CD4-positive, CD25-positive, alpha-beta regulatory T cell (primary cell): ENCODE results near the gene CHAT. TPM values are rescaled to one million over a fixed set of nuclear protein-coding genes. Genes with fewer than 3 reads are reported as not detected.

Experiments used
- ATAC-seq, 2 donors: fragments of 150-1000 bp; cut with Tn5 transposase; one replicate each; pipeline ENCODE4 v1.10.0; 2021; ENCODE audit warnings: low read depth in 2 of 2, moderate number of reproducible peaks in 2 of 2, moderate library complexity in 1 of 2
- DNase-seq, 3 donors: peaks; one replicate each; pipeline versions ENCODE4 v3.0.0 to v3.0.0-alpha.2; 2012 to 2022; ENCODE audit warnings: mixed read lengths in 1 of 3
- H3K27ac ChIP-seq: one replicate; pipeline ENCODE4 v1.7.0; 2013; ENCODE audit warnings: mild to moderate bottlenecking, low read length; ENCODE audit not compliant: insufficient read depth, poor library complexity, severe bottlenecking
- H3K27me3 ChIP-seq: one replicate; pipeline ENCODE4 v1.7.0; 2013; ENCODE audit warnings: low read length; ENCODE audit not compliant: control insufficient read depth, insufficient read depth
- H3K36me3 ChIP-seq: one replicate; pipeline ENCODE4 v1.7.0; 2013; ENCODE audit warnings: mild to moderate bottlenecking, low read length, moderate library complexity; ENCODE audit not compliant: control insufficient read depth, insufficient read depth
- H3K4me1 ChIP-seq: 2 replicates; pipeline ENCODE4 v1.7.0; 2013; ENCODE audit warnings: mild to moderate bottlenecking, low read length; ENCODE audit not compliant: insufficient read depth, control insufficient read depth, poor library complexity, severe bottlenecking
- H3K4me3 ChIP-seq: one replicate; pipeline ENCODE4 v1.7.0; 2013; ENCODE audit warnings: low read depth, mild to moderate bottlenecking, low read length, moderate library complexity
- H3K9me3 ChIP-seq, 2 experiments: 1 replicate in 1 of 2; 2 replicates in 1 of 2; pipeline ENCODE4 v1.7.0; 2013; ENCODE audit warnings: low read length in 2 of 2, mild to moderate bottlenecking in 1 of 2, moderate library complexity in 1 of 2; ENCODE audit not compliant: control insufficient read depth in 2 of 2
- H3K27ac Mint-ChIP-seq, 3 donors: one replicate each; pipeline ENCODE4 v1.8.0; 2020 to 2022; ENCODE audit warnings: mild to moderate bottlenecking in 3 of 3, mixed read lengths in 3 of 3, moderate library complexity in 2 of 3
- H3K27me3 Mint-ChIP-seq: one replicate; pipeline ENCODE4 v1.8.0; 2022; ENCODE audit warnings: mild to moderate bottlenecking, mixed read lengths
- H3K36me3 Mint-ChIP-seq: one replicate; pipeline ENCODE4 v1.8.0; 2020; ENCODE audit warnings: mixed read lengths
- H3K4me1 Mint-ChIP-seq, 4 donors: one replicate each; pipeline ENCODE4 v1.8.0; 2020 to 2022; ENCODE audit warnings: mixed read lengths in 4 of 4, mild to moderate bottlenecking in 1 of 4
- H3K4me3 Mint-ChIP-seq, 4 donors: one replicate each; pipeline ENCODE4 v1.8.0; 2020 to 2022; ENCODE audit warnings: mild to moderate bottlenecking in 4 of 4, mixed read lengths in 4 of 4, moderate library complexity in 3 of 4
- H3K9me3 Mint-ChIP-seq, 7 donors: one replicate each; pipeline ENCODE4 v1.8.0; 2020 to 2022; ENCODE audit warnings: mixed read lengths in 7 of 7, mild to moderate bottlenecking in 3 of 7, moderate library complexity in 2 of 7
- polyA plus RNA-seq, 4 donors: library from polyadenylated mRNA; unstranded; fragments of 300-500 nt; fragmentation: Illumina TruSeq; gene quantifications; one replicate each; pipeline ENCODE4 v1.2.3, GENCODE V29; 2021
- total RNA-seq: library from RNA; stranded (reverse); gene quantifications from one replicate; pipeline ENCODE4 v1.2.3, GENCODE V29; 2022

Gene CHAT
- total and polyA plus RNA-seq, 5 donors from 2014 or later = not detected

DNA sequence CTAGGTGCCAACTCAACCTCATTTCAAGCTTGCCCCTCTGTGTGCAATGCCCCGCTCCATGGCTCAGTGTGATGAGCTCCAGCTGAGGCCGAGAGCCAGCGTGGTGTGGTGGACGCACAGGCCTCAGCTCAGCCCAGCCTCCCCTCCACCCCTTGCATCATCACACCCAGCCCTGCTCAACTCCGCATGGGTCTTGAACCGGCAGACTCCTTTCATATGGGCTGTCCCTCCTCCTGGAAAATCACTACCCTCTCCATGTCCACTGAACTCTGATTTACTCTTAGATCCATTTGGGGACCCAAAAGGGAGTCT is 20.3 kb upstream of the CHAT start:
- Mint-ChIP-seq H3K9me3 (peaks cover 0 to 5% (median 2%) of the 10 kb centered on the region in 7 donors), H3K4me3 (no peak overlapping the region), H3K27me3 (peaks cover 17% of the 10 kb centered on the region), H3K36me3 (no peaks in the 10 kb centered on the region), H3K27ac (no peak overlapping the region), H3K4me1 (peaks cover 0 to 6% (median 2%) of the 10 kb centered on the region in 4 donors)
- no peaks in the 10 kb centered on the region for H3K36me3 ChIP-seq
- H3K27ac ChIP-seq = no peak overlapping the region
- no peaks in the 10 kb centered on the region for H3K27me3 ChIP-seq
- no peak overlapping the region for H3K4me3 ChIP-seq
- DNase-seq = no peak
- peaks cover 0 to 5% of the 10 kb centered on the region in 2 experiments for H3K9me3 ChIP-seq
- H3K4me1 ChIP-seq = no peaks in the 10 kb centered on the region
- ATAC-seq = no peak

DNA sequence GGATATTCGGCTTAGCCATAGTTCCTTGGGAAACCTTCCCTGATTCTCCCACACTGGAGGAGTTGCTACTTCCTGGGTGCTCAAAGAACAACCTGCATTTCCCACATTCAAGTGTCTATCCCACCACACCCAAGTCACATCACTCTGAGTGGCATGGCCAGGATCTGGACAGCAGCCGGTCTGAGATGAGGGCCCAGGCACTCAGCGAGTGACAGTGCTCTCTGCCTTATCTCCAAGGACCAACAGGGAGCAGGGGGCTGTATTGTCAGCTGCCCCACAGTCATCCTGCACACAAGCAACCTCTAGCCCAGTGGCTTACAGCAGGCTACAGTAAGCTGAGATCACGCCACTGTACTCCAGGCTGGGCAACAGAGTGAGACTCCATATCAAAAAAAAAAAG is 19.8 kb upstream of the CHAT start:
- Histone ChIP-seq H3K4me3 (no peak overlapping the region), H3K36me3 (no peaks in the 10 kb centered on the region), H3K27me3 (no peaks in the 10 kb centered on the region), H3K9me3 (peaks cover 0 to 5% of the 10 kb centered on the region in 2 experiments), H3K4me1 (no peaks in the 10 kb centered on the region), H3K27ac (no peak overlapping the region)
- DNase-seq (no peak), ATAC-seq (no peak)
- Mint-ChIP-seq H3K36me3 (no peaks in the 10 kb centered on the region), H3K9me3 (peaks cover 0 to 4% (median 2%) of the 10 kb centered on the region in 7 donors), H3K4me1 (peaks cover 0 to 6% (median 2%) of the 10 kb centered on the region in 4 donors), H3K27me3 (peaks cover 16% of the 10 kb centered on the region), H3K4me3 (no peak overlapping the region), H3K27ac (no peak overlapping the region)

DNA sequence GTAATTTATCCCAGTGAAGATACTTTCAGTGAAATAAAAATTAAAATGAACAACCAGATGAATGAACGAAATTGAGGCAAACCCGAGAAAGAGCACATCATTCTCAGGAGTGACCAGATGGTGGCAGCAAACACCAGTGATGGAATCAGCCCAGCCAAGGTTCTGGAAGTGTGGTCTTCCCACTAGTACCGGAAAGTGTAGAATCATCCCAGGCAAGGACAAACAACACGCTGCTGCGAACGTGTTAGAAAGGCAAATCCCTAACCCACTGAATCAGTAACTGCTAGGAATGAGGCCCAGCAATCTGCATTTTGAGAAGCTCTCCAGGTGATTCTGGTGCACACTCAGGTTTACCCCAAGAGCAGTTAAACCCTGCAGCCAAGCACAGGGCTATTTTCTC is 19.2 kb upstream of the CHAT start:
- Histone ChIP-seq H3K4me1 (no peaks in the 10 kb centered on the region), H3K27ac (no peak overlapping the region), H3K9me3 (peaks cover 0 to 1% of the 10 kb centered on the region in 2 experiments), H3K27me3 (no peaks in the 10 kb centered on the region), H3K36me3 (no peaks in the 10 kb centered on the region), H3K4me3 (no peak overlapping the region)
- DNase-seq = no peak
- H3K36me3 Mint-ChIP-seq = no peaks in the 10 kb centered on the region
- no peak overlapping the region for H3K4me3 Mint-ChIP-seq
- no peak for ATAC-seq
- peaks cover 0 to 6% (median 2%) of the 10 kb centered on the region in 4 donors for H3K4me1 Mint-ChIP-seq
- H3K27ac Mint-ChIP-seq = peak overlapping the region in 1 of 3 donors; percentile 45
- peaks cover 16% of the 10 kb centered on the region for H3K27me3 Mint-ChIP-seq
- H3K9me3 Mint-ChIP-seq = peaks cover 0 to 2% (median 0%) of the 10 kb centered on the region in 7 donors

DNA sequence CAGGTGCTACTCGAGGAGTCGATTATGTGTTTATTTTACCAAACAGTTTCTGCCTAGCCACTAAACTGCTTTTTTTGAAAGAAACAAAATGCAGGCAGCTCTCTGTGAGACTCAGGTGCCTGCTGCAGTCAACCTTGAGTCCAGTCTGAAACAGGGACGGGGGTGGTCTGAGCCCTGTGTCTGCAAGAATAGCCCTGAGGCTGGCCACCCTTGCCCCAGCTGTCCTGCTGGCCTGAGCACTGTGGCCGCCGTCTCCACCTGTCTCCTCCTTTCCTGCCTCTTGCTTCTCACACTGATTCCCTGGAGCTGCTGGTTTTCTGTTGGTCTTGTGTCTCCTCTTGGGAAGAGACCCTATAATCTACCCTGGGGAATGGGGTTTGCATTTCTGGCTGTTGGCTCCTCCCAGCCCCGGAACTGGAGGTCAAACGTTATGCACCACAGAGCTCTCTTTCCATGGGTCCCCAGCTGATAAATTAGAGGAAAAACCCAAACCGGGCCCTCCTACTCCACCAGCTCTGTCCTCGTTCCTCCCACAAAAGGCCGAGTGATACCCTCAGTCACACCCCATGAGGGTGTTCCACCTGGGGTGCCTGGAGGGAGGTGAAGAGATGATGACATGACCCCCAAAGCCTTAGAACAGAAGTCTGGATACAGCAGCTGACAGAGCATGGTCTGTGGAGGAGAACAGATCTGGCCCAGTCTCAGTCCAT is 18.7 kb upstream of the CHAT start:
- Histone ChIP-seq H3K27ac (no peak overlapping the region), H3K9me3 (no peaks in the 10 kb centered on the region), H3K4me1 (no peaks in the 10 kb centered on the region), H3K4me3 (no peak overlapping the region), H3K27me3 (no peaks in the 10 kb centered on the region), H3K36me3 (no peaks in the 10 kb centered on the region)
- Mint-ChIP-seq H3K4me1 (peaks cover 0 to 6% (median 2%) of the 10 kb centered on the region in 4 donors), H3K27ac (no peak overlapping the region), H3K4me3 (no peak overlapping the region), H3K9me3 (peaks cover 0 to 2% (median 0%) of the 10 kb centered on the region in 7 donors), H3K36me3 (no peaks in the 10 kb centered on the region), H3K27me3 (peaks cover 14% of the 10 kb centered on the region)
- no peak for ATAC-seq
- DNase-seq = no peak

DNA sequence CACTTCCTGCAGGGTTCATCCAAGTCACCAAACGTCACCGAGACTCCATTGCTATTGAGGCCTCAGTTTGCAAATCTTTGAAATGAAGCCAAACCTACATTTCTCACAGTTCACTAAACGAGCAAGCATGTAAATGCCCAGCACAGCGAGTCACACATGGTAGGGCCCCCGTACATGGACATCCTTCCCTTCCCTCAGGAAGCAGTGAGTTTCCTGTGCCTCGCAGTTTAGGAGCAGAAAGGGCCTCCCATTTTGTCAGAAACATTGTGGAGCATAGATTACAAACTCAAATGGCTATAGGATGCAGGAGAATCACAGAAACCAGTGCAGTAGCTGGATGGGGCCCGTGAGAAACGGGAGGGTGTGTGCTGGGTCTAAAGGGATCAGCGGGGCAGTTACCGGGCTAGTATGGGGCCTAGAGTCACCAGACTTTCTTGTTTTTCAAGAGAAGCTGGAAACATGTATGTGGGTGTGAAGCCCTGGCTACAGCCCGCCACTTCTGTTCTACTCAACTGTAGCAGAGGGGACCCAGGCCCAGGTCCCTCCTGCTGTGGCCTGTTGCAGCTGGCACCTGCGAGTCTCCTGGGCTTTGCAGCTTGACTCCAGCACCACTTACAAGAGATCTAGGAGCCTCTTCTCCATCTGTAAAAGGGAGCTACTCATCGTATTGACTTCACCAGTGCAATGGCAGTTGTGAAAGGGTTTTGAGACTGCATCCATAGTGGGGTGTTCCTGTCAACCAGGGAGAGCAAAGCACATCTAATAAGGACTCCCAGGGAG is 17.9 kb upstream of the CHAT start:
- DNase-seq (no peak), ATAC-seq (no peak)
- Mint-ChIP-seq H3K27me3 (peaks cover 16% of the 10 kb centered on the region), H3K27ac (no peak overlapping the region), H3K4me3 (no peak overlapping the region), H3K4me1 (peaks cover 0 to 6% (median 2%) of the 10 kb centered on the region in 4 donors), H3K36me3 (no peaks in the 10 kb centered on the region), H3K9me3 (peaks cover 0 to 2% (median 0%) of the 10 kb centered on the region in 7 donors)
- H3K27me3 ChIP-seq = no peaks in the 10 kb centered on the region
- no peaks in the 10 kb centered on the region for H3K9me3 ChIP-seq
- H3K27ac ChIP-seq = no peak overlapping the region
- H3K4me3 ChIP-seq = no peak overlapping the region
- no peaks in the 10 kb centered on the region for H3K4me1 ChIP-seq
- H3K36me3 ChIP-seq = no peaks in the 10 kb centered on the region

DNA sequence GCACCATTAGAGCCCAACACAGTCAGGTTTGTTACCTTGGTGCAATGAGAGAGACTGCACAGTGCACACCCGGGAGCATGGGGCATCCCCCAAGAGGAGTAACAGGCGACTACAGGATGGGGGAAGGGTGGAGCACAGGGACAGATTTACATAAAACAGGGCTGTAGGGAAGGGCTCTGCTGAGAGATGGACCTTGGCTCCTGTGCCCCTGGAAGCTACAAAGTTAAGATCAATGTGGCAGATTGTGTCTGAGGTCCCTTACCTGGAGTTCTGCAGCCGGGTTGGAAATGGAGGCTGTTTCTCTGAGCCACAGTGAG is 17.4 kb upstream of the CHAT start:
- DNase-seq (no peak), ATAC-seq (no peak)
- Mint-ChIP-seq H3K4me1 (peaks cover 0 to 6% (median 2%) of the 10 kb centered on the region in 4 donors), H3K9me3 (peaks cover 0 to 2% (median 0%) of the 10 kb centered on the region in 7 donors), H3K27me3 (peaks cover 21% of the 10 kb centered on the region), H3K4me3 (no peak overlapping the region), H3K36me3 (no peaks in the 10 kb centered on the region), H3K27ac (no peak overlapping the region)
- no peaks in the 10 kb centered on the region for H3K27me3 ChIP-seq
- H3K27ac ChIP-seq = no peak overlapping the region
- H3K9me3 ChIP-seq = no peaks in the 10 kb centered on the region
- H3K4me3 ChIP-seq = no peak overlapping the region
- no peaks in the 10 kb centered on the region for H3K4me1 ChIP-seq
- no peaks in the 10 kb centered on the region for H3K36me3 ChIP-seq

DNA sequence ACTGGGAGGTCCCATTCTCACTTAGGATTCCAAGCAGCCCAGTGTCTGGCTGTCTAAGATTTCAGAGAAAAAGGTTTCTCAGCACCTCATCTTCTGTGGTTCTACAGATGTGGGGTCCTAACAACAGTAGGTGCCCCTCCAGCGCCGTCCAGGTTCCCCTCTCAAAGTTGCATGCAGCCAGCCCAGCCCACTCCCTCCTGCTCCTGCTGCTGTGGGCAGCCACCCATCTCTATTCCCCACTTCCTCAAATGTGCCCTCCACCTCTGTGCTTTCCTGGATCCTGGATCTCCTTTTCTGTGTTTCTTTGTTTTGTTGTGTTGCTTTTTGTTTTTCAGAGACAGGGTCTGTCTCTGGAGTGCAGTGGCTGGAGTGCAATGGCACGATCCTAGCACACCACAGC is 17.0 kb upstream of the CHAT start:
- Mint-ChIP-seq H3K36me3 (no peaks in the 10 kb centered on the region), H3K27ac (no peak overlapping the region), H3K4me3 (no peak overlapping the region), H3K9me3 (peaks cover 0 to 2% (median 0%) of the 10 kb centered on the region in 7 donors), H3K4me1 (peaks cover 0 to 6% (median 2%) of the 10 kb centered on the region in 4 donors), H3K27me3 (peaks cover 24% of the 10 kb centered on the region)
- no peaks in the 10 kb centered on the region for H3K27me3 ChIP-seq
- no peak overlapping the region for H3K4me3 ChIP-seq
- ATAC-seq (no peak), DNase-seq (no peak)
- no peaks in the 10 kb centered on the region for H3K9me3 ChIP-seq
- H3K27ac ChIP-seq = no peak overlapping the region
- H3K4me1 ChIP-seq = no peaks in the 10 kb centered on the region
- no peaks in the 10 kb centered on the region for H3K36me3 ChIP-seq
